Osteoblast (primary cell): ENCODE results near the gene GSTCD. TPM values are rescaled to one million over a fixed set of nuclear protein-coding genes. Genes with fewer than 3 reads are reported as not detected.
"Not testable (repeated sequence)": the region's sequence is repeated elsewhere in the genome, so short reads cannot be mapped to it uniquely, and the experiment has no call there.

Experiments
- DNase-seq: peaks from one replicate; pipeline ENCODE4 v3.0.0; 2011; ENCODE audit warnings: low spot score, mixed read lengths; ENCODE audit not compliant: insufficient read length; ENCODE audit errors: missing footprints
- H2AFZ ChIP-seq: 2 replicates; pipeline ENCODE4 v1.6.0; 2011; ENCODE audit warnings: mild to moderate bottlenecking, low read length
- H3K27ac ChIP-seq: 2 replicates; pipeline ENCODE4 v1.5.1; 2011; ENCODE audit warnings: mild to moderate bottlenecking, low read depth, low read length, moderate library complexity
- H3K27me3 ChIP-seq: 2 replicates; pipeline ENCODE4 v1.6.0; 2012; ENCODE audit warnings: mild to moderate bottlenecking, control low read depth, inconsistent platforms, low read length, moderate library complexity; ENCODE audit not compliant: insufficient read depth
- H3K36me3 ChIP-seq: 2 replicates; pipeline ENCODE4 v1.5.1; 2011; ENCODE audit warnings: mild to moderate bottlenecking, low read length, control low read depth, moderate library complexity; ENCODE audit not compliant: insufficient read depth
- H3K4me1 ChIP-seq: 2 replicates; pipeline ENCODE4 v1.5.1; 2011; ENCODE audit warnings: mild to moderate bottlenecking, low read length, control low read depth, moderate library complexity; ENCODE audit not compliant: insufficient read depth
- H3K4me2 ChIP-seq: 2 replicates; pipeline ENCODE4 v1.6.0; 2011; ENCODE audit warnings: mild to moderate bottlenecking, low read length; ENCODE audit not compliant: insufficient read depth
- H3K4me3 ChIP-seq: fragments of 200-600 bp; sonication (generic); 3 replicates; pipeline ENCODE4 v1.5.1; 2012; ENCODE audit warnings: mild to moderate bottlenecking, low read length, inconsistent platforms; ENCODE audit not compliant: insufficient read depth
- H3K79me2 ChIP-seq: 2 replicates; pipeline ENCODE4 v1.6.0; 2012; ENCODE audit warnings: mild to moderate bottlenecking, low read length, control low read depth, inconsistent platforms; ENCODE audit not compliant: insufficient read depth
- H3K9me3 ChIP-seq: 2 replicates; pipeline ENCODE4 v1.5.1; 2011; ENCODE audit warnings: low read depth, low read length, control low read depth
- H4K20me1 ChIP-seq: 2 replicates; pipeline ENCODE4 v1.6.0; 2012; ENCODE audit warnings: mild to moderate bottlenecking, low read length, control low read depth; ENCODE audit not compliant: insufficient read depth
- total RNA-seq: library from RNA; depleted of rRNA; stranded (reverse); fragments of >200 nt; gene quantifications from 2 replicates; pipeline ENCODE4 v1.2.3, GENCODE V29; 2012
- TF ChIP-seq, protein P1 (sequence below): IDR thresholded peaks from 2 replicates; pipeline ENCODE4 v1.5.1; 2011; ENCODE audit warnings: mild to moderate bottlenecking, low read depth, low read length, moderate library complexity; ENCODE audit errors: extremely low read depth

The GSTCD gene
- total RNA-seq, 1 donor: 6.9 TPM

DNA sequence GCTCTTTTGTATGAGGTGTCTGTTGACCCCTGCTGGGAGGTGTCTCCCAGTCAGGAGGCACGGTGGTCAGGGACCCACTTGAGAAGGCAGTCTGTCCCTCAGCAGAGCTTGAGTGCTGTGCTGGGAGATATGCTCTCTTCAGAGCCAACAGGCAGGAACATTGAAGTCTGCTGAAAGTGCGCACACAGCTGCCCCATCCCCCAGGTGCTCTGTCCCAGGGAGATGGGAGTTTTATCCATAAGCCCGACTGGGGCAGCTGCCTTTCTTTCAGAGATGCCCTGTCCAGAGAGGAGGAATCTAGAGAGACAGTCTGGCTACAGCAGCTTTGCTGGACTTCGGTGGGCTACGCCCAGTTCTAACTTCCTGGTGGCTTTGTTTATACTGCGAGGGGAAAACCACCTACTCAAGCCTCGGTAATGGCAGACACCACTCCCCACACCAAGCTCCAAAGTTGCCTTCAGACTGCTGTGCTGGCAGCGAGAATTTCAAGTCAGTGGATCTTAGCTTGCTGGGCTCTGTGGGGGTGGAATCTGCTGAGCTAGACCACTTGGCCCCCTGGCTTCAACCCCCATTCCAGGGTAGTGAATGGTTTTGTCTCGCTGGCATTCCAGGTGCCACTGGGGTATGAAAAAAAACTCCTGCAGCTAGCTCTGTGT lies 67.3 kb downstream of the GSTCD start:
- not testable (repeated sequence) for DNase-seq, H3K4me2 ChIP-seq, H3K27ac ChIP-seq, H3K4me3 ChIP-seq, H3K4me1 ChIP-seq, H3K36me3 ChIP-seq, H3K79me2 ChIP-seq, H3K27me3 ChIP-seq, H3K9me3 ChIP-seq, H4K20me1 ChIP-seq, H2AFZ ChIP-seq

DNA sequence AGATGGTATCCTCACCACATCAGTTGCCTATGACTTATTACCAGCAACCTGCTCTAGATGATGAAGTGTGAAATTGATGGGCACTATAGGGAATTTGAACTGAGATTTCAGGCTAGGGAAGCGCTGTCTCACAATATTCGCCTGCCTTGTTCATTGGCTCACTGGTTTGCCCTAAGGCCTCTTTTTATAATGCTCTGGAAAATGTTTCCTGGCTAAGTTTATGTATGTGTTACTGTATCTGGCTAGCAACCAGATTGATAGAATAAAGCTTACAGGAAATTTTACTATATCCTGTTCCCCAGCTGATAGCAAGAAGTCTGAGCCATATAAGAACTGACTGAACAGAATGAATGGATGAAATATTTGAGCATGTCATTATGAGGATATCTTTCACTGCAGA lies 71.6 kb downstream of the GSTCD start:
- Histone ChIP-seq H3K9me3 (no peaks in the 10 kb centered on the region), H3K27me3 (no peaks in the 10 kb centered on the region), H3K36me3 (no peaks in the 10 kb centered on the region), H3K4me1 (no peaks in the 10 kb centered on the region), H3K4me3 (no peak overlapping the region), H3K4me2 (no peak overlapping the region), H4K20me1 (no peaks in the 10 kb centered on the region), H3K79me2 (no peaks in the 10 kb centered on the region), H2AFZ (no peak overlapping the region), H3K27ac (no peak overlapping the region)
- TF ChIP-seq, protein P1, sequence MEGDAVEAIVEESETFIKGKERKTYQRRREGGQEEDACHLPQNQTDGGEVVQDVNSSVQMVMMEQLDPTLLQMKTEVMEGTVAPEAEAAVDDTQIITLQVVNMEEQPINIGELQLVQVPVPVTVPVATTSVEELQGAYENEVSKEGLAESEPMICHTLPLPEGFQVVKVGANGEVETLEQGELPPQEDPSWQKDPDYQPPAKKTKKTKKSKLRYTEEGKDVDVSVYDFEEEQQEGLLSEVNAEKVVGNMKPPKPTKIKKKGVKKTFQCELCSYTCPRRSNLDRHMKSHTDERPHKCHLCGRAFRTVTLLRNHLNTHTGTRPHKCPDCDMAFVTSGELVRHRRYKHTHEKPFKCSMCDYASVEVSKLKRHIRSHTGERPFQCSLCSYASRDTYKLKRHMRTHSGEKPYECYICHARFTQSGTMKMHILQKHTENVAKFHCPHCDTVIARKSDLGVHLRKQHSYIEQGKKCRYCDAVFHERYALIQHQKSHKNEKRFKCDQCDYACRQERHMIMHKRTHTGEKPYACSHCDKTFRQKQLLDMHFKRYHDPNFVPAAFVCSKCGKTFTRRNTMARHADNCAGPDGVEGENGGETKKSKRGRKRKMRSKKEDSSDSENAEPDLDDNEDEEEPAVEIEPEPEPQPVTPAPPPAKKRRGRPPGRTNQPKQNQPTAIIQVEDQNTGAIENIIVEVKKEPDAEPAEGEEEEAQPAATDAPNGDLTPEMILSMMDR: no peak
- no peak for DNase-seq

DNA sequence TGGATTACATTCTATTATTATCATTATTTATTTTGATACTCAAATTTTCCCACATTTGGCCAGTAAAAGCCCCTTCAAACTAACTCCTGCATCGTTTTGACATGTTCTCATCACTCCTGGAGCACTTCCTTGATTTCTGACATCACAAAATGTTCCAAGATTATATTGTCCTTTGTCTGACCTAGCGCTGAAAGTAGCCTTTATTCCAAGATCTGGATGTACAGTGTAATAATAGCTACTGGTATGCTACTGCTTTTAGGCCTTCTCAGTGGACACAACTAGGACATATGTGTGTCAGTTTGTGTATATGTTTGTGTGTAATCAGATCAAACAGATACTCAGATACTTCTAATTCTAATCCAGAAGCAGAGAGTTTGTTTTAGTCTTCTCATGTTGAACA lies 76.2 kb downstream of the GSTCD start:
- TF ChIP-seq, protein P1: no peak
- Histone ChIP-seq H2AFZ (no peak overlapping the region), H3K4me3 (no peak overlapping the region), H3K27ac (no peak overlapping the region), H3K9me3 (no peaks in the 10 kb centered on the region), H4K20me1 (no peaks in the 10 kb centered on the region), H3K4me1 (no peaks in the 10 kb centered on the region), H3K36me3 (no peaks in the 10 kb centered on the region), H3K27me3 (no peaks in the 10 kb centered on the region), H3K79me2 (no peaks in the 10 kb centered on the region), H3K4me2 (no peak overlapping the region)
- DNase-seq: peak; percentile 34

DNA sequence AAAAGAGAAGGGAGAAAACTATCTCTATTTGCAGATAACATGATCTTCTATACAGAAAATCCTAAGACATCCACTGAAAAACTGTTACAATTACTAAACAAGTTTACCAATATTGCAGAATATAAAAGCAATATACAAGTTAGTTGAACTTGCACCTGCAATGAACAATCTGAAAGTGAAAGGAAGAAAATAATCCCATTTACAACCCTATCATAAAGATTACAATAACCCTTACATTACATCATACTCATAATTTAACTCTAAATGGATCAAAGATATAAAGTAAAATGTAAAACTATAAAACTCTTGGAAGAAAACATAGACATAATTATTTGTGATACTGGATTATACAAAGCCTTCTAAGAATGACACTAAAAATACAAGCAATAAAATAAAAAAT lies 77.2 kb downstream of the GSTCD start:
- Histone ChIP-seq H3K4me1 (no peaks in the 10 kb centered on the region), H3K4me2 (no peak overlapping the region), H3K9me3 (no peaks in the 10 kb centered on the region), H2AFZ (no peak overlapping the region), H3K4me3 (no peak overlapping the region), H3K27me3 (no peaks in the 10 kb centered on the region), H4K20me1 (no peaks in the 10 kb centered on the region), H3K27ac (no peak overlapping the region), H3K79me2 (no peaks in the 10 kb centered on the region), H3K36me3 (no peaks in the 10 kb centered on the region)
- no peak for DNase-seq
- TF ChIP-seq, protein P1: no peak
